HG03139 (cell line): ENCODE results near the gene SERTAD2.

ENCODE experiments used
- ATAC-seq: cut with Tn5 transposase; IDR thresholded peaks from one replicate; pipeline ENCODE4 v1.9.1; 2021; ENCODE audit not compliant: unreplicated experiment

The SERTAD2 gene

GRCh38 chr2:64630752-64631151, 23.0 kb downstream of the SERTAD2 start:
- no peak for ATAC-seq

GRCh38 chr2:64629875-64630274, 23.8 kb downstream of the SERTAD2 start:
- ATAC-seq, result no peak

- no peak for ATAC-seq
These were observed 24.4 kb downstream of the SERTAD2 start for GRCh38 chr2:64629329-64629781.

GRCh38 chr2:64627860-64628841, 25.6 kb downstream of the SERTAD2 start:
- no peak for ATAC-seq

- no peak for ATAC-seq
These were observed 26.6 kb downstream of the SERTAD2 start for GRCh38 chr2:64626963-64627760.

GRCh38 chr2:64626146-64626809, 27.4 kb downstream of the SERTAD2 start:
- no peak for ATAC-seq

GRCh38 chr2:64625299-64626145, 28.2 kb downstream of the SERTAD2 start:
- no peak for ATAC-seq

- ATAC-seq, result no peak
These were observed 28.9 kb downstream of the SERTAD2 start for GRCh38 chr2:64624862-64625261.

- ATAC-seq, result no peak
These were observed 29.6 kb downstream of the SERTAD2 start for GRCh38 chr2:64624108-64624610.

- ATAC-seq, result no peak
These were observed 30.4 kb downstream of the SERTAD2 start for GRCh38 chr2:64623242-64623850.

GRCh38 chr2:64622443-64623241, 31.1 kb downstream of the SERTAD2 start:
- ATAC-seq, result no peak

- no peak for ATAC-seq
These were observed 33.1 kb downstream of the SERTAD2 start for GRCh38 chr2:64620661-64621060.

GRCh38 chr2:64617631-64618151, 36.0 kb downstream of the SERTAD2 start:
- ATAC-seq, result no peak

- ATAC-seq, result no peak
These were observed 37.7 kb downstream of the SERTAD2 start for GRCh38 chr2:64615844-64616536.

- ATAC-seq, result no peak
These were observed 38.4 kb downstream of the SERTAD2 start for GRCh38 chr2:64615192-64615763.

- ATAC-seq, result no peak
These were observed 40.4 kb downstream of the SERTAD2 start for GRCh38 chr2:64613276-64613675.

- no peak for ATAC-seq
These were observed 41.0 kb downstream of the SERTAD2 start for GRCh38 chr2:64612575-64613195.
